ENCODE measurements around the gene SLC35E2B. TPM values are rescaled to one million over a fixed set of nuclear protein-coding genes. Genes with fewer than 3 reads are reported as not detected.
"Not testable (repeated sequence)": the region's sequence is repeated elsewhere in the genome, so short reads cannot be mapped to it uniquely, and the experiment has no call there.

SLC35E2B gene
- polyA plus RNA-seq, 4 donors: 68.3 to 81.6 (median 70.9) TPM

- DNase-seq (ENCODE audit: low read depth in 4 of 4, low spot score in 3 of 4): not testable (repeated sequence)
Measured at GRCh38 chr1:1704284-1704957, 11.8 kb upstream of the SLC35E2B start.

DNA sequence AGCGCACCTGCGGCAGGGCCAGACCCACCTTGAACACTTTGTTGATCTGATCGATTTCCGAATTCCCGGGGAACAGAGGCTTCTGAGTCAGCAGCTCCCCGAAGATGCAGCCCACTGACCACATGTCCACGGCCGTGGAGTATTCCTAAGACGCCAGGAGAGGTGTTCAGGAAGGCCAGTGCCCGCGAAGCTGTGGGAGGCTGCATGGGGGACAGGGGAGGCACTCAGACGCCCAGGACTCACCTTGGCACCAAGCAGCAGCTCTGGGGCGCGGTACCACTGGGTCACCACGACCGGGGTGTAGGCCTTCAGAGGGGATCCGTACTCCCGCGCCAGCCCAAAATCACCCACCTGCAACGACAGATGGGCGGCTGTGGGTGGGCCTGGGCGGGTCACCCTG, 11.2 kb upstream of the SLC35E2B start:
- DNase-seq (ENCODE audit: low read depth in 4 of 4, low spot score in 3 of 4): no peak

- not testable (repeated sequence) for DNase-seq (ENCODE audit: low read depth in 4 of 4, low spot score in 3 of 4)
Measured at GRCh38 chr1:1702506-1702905, 9.9 kb upstream of the SLC35E2B start.

DNA sequence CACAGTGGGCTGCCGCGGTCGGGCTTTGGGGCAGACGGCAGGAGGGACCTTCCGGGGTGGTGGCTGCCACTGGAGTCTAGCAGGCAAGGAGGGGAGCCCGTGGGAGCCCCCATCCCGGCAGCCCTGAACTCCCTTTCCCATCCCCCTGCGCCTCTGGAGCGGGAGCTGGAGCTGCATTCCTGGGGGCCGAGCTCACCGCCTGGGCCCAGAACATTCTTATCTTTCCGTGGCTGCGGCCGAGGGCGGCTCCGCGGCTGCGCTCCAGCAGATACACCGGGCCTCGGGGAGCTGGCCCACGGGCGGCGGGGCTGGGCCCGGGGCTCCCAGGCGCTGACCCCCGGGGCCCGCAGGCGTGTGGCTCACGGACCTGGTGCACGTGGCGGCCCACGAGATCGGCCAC, 8.0 kb upstream of the SLC35E2B start:
- DNase-seq (ENCODE audit: low read depth in 4 of 4, low spot score in 3 of 4): not testable (repeated sequence)

- not testable (repeated sequence) for DNase-seq (ENCODE audit: low read depth in 4 of 4, low spot score in 3 of 4)
Measured at GRCh38 chr1:1700067-1700466, 7.5 kb upstream of the SLC35E2B start.

DNA sequence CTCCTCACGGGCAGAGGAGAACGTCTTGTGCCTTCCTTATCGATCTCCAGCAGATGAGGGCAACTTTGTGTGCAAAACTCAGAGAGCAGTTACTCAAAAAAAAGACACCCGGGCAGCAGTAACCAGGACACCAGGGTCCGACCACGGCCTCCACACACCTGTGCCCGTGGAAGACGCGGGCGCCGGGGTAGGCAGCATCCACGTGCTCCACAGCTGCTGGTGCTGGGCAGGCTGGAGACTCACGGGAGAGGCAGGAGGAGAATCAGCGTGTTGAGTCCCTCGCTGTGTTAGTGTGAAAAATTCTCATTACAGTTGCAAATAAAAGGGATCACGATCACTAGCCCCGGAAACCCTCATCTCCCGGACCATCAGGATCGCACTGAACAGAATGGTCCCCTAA, 6.5 kb upstream of the SLC35E2B start:
- not testable (repeated sequence) for DNase-seq (ENCODE audit: low read depth in 4 of 4, low spot score in 3 of 4)

- DNase-seq (ENCODE audit: low read depth in 4 of 4, low spot score in 3 of 4): not testable (repeated sequence)
Measured at GRCh38 chr1:1697358-1698183, 5.0 kb upstream of the SLC35E2B start.

DNA sequence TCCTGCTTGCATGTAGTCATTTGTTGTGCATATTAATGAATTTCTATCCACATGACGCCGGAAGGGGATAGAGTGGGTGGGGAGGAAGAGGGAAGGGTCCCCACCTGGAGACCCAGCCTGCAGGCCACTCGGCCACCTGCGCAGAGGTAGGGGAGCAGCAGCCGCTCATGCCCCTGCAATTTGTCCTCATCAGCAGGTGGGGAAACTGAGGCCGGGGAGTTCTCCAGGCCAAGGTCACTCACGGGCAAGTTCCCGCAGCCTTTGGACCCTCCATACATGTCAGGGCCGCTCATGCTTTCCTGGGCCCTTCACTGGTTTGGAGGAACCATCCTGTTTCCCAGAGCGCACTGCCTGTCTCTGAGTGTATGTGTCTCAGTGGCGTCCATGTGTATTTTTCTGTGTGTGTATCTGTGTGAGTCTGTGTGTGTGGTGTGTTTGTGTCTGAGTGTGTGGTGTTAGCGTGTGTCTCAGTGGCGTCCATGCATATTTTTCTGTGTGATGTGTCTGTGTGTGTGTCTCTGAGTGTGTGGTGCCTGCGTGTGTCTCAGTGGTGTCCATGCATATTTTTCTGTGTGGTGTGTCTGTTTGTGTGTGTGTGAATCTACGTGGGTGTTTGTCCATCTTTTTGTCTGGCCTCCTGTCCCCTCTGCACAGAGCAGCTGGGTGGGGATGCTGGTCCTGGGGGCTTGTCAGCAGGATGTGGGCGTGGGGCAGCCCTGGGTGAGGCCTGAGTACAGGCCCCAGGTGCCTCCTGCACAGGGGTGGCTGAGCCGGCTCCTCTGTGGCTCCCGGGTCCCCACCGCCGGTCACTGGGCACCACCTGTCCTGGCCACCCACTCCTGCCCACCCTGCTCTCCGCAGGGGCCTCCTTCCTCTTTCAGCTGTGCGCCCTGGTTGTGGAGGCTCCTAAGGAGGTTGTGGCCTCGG, 4.1 kb upstream of the SLC35E2B start:
- not testable (repeated sequence) for DNase-seq (ENCODE audit: low read depth in 4 of 4, low spot score in 3 of 4)

DNA sequence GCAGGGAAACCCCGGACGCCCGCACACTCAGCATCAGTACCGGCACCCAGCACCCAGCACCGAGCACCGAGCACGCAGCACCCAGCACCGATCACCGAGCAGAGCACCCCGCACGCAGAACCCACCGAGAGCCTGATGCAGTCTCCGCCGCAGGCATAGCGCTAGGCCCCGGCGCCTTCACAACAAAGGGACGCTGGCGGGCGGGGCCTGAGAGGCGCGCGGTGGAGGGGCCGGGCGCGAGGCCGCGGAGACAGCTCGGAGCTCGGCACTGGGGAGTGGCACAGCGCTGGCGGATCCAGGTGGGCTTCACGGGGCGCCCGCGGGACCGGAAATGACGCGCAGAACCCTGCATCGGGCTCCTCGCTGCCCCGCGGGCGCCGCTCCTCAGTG, 276 bp downstream of the SLC35E2B start:
- DNase-seq (ENCODE audit: low read depth in 4 of 4, low spot score in 3 of 4): peak in 2 of 4 donors; percentile 26 to 41

DNA sequence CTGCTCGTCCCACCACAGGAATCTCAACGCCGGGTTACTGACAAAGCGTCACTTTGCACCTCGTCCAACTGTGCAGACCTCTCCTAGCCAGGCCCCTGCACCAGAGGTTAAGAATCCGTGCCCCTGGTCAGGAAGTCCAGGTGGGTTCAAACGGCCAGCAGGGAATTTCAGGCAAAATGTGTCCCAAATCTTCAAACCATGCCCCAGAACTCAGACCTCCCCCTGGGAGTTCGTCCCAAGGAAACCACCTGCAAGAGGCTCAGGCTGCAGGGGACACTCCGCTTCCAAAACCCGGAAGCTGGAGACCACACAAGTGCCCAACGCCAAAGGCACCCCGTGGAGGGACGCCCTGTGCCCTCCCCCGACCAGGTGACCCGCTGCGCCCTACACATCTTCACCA, 1.2 kb downstream of the SLC35E2B start:
- not testable (repeated sequence) for DNase-seq (ENCODE audit: low read depth in 4 of 4, low spot score in 3 of 4)

GRCh38 chr1:1689526-1689925, 3.1 kb downstream of the SLC35E2B start:
- DNase-seq (ENCODE audit: low read depth in 4 of 4, low spot score in 3 of 4): not testable (repeated sequence)

DNA sequence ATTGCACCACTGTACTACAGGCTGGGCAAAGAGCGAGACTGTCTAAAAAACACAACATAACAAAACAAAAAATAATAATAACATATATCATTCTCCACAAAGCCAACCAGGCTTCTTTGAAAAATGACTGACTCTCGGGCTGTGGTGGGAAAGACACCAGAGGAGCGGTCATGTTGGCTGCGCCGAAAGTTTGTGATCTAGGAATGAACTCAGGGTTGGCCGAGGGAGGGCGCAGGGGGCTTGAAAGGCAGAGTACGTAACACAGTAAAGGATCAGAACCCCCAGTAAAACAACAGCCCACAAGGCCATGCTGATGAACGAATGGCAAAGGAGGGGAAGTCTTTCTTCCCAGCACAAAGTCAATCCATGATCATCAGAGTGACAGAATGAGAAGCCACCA, 4.7 kb downstream of the SLC35E2B start:
- no peak for DNase-seq (ENCODE audit: low read depth in 4 of 4, low spot score in 3 of 4)

DNA sequence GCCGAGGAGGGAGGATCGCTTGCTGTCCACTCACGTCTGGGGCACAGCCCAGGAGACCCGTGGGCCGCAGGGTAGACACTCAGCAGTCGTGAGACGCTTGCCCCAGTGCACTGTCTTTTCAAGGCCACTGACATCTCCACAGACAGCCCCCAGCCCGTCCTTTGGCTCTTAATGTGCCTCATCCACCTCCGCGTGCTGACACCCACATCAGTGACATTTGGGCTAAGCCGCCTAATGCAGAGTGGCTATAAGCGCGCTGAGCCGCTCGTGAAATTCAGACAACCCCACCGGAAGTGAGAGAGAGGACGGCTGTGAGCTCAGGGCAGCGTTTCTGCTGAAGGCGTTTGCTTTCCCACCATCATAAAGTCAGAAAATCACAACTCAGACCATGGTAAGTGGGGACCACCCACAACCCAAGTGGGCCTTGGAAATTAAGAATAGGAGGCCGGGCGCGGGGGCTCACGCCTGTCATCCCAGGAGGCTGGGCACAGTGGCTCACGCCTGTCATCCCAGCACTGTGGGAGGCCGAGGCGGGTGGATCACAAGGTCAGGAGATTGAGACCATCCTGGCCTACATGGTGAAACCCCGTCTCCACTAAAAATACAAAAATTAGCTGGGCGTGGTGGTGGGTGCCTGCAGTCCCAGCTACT, 8.4 kb downstream of the SLC35E2B start:
- no peak for DNase-seq (ENCODE audit: low read depth in 4 of 4, low spot score in 3 of 4)

- no peak for DNase-seq (ENCODE audit: low read depth in 4 of 4, low spot score in 3 of 4)
Measured at GRCh38 chr1:1683104-1683905, 9.3 kb downstream of the SLC35E2B start.

DNA sequence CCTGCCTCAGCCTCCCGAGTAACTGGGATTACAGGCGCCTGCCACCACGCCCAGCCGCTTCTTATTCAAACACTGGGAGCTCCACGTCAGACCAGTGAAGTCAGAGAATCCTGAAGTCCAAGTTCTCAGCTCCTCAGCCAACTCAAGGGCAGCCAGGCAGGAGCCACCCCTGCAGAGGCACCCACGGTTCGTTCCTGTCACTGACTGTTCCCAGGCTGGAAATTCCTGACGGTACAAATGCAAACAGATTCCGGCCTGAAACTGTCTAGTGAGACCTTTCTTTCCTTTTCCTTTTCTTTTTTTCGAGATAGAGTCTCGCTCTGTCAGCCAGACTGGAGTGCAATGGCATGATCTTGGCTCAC, 11.7 kb downstream of the SLC35E2B start:
- no peak for DNase-seq (ENCODE audit: low read depth in 4 of 4, low spot score in 3 of 4)

GRCh38 chr1:1680031-1680911, 12.3 kb downstream of the SLC35E2B start:
- no peak for DNase-seq (ENCODE audit: low read depth in 4 of 4, low spot score in 3 of 4)

GRCh38 chr1:1678581-1679380, 13.8 kb downstream of the SLC35E2B start:
- DNase-seq (ENCODE audit: low read depth in 4 of 4, low spot score in 3 of 4): no peak
